PC-3 (cell line): ENCODE measurements around the gene FOXJ3. TPM values are rescaled to one million over a fixed set of nuclear protein-coding genes. Genes with fewer than 3 reads are reported as not detected.
A peak's percentile ranks its signal among the peaks of the same experiment; 100 is the strongest.

Source experiments
- ATAC-seq: fragments of 200-7000 bp; cut with Tn5 transposase; 2 replicates; pipeline ENCODE4 v1.9.1; 2020; ENCODE audit warnings: mild to moderate bottlenecking, moderate library complexity
- BruUV-seq: library from RNA; stranded (reverse); fragments of 400-500 nt; replicated peaks from 2 replicates; lab custom pipeline; 2021; lab: Mats Ljungman, UMichigan
- CTCF ChIA-PET: fragments of 300-600 bp; sonication (Branson Sonifier 250); formaldehyde crosslinking; loops from one replicate; lab custom pipeline; 2022; ENCODE audit warnings: antibody characterized with exemption; lab: Charles Lee
- POLR2A ChIA-PET: fragments of 300-600 bp; sonication (Branson Sonifier 250); formaldehyde crosslinking; loops from one replicate; lab custom pipeline; 2022; ENCODE audit warnings: antibody characterized with exemption; ENCODE audit not compliant: unreplicated experiment; lab: Charles Lee
- DNase-seq: peaks from one replicate; pipeline ENCODE4 v3.0.0-alpha.2; 2015
- H2AFZ ChIP-seq: fragments of 300-600 bp; sonication (generic); 2 replicates; pipeline ENCODE4 v1.6.0; 2016; ENCODE audit warnings: antibody characterized with exemption, low read length
- H3F3A ChIP-seq: fragments of 300-600 bp; sonication (generic); one replicate; pipeline ENCODE4 v1.6.0; 2017; ENCODE audit warnings: antibody characterized with exemption, low read length, control low read depth, mild to moderate bottlenecking; ENCODE audit not compliant: unreplicated experiment
- H3K27ac ChIP-seq: fragments of 300-600 bp; sonication (generic); 2 replicates; pipeline ENCODE4 v1.5.1; 2016; ENCODE audit warnings: mild to moderate bottlenecking, low read length
- H3K27me3 ChIP-seq: fragments of 300-600 bp; sonication (generic); 2 replicates; pipeline ENCODE4 v1.6.1; 2016; ENCODE audit warnings: low read length, mixed read lengths
- H3K36me3 ChIP-seq: fragments of 300-600 bp; sonication (generic); 2 replicates; pipeline ENCODE4 v1.6.1; 2016; ENCODE audit warnings: low read depth, mixed run types, low read length, mixed read lengths
- H3K4me1 ChIP-seq: fragments of 300-600 bp; sonication (generic); 2 replicates; pipeline ENCODE4 v1.5.1; 2016; ENCODE audit warnings: low read length; ENCODE audit not compliant: insufficient read depth
- H3K4me2 ChIP-seq: fragments of 300-600 bp; sonication (generic); 2 replicates; pipeline ENCODE4 v1.6.0; 2016; ENCODE audit warnings: low read length
- H3K4me3 ChIP-seq: fragments of 300-600 bp; sonication (generic); 2 replicates; pipeline ENCODE4 v1.5.1; 2016; ENCODE audit warnings: mild to moderate bottlenecking, low read length, mixed read lengths
- H3K79me2 ChIP-seq: fragments of 300-600 bp; sonication (generic); 2 replicates; pipeline ENCODE4 v1.6.1; 2017; ENCODE audit warnings: low read length, mixed read lengths
- H3K9ac ChIP-seq: fragments of 300-600 bp; sonication (generic); 2 replicates; pipeline ENCODE4 v1.6.0; 2016; ENCODE audit warnings: mild to moderate bottlenecking, low read length
- H3K9me2 ChIP-seq: fragments of 300-600 bp; sonication (generic); replicated peaks from 2 replicates; pipeline ENCODE4 v1.6.1; 2016; ENCODE audit warnings: mixed run types, low read length, mixed read lengths
- H3K9me3 ChIP-seq: fragments of 300-600 bp; sonication (generic); 2 replicates; pipeline ENCODE4 v1.6.1; 2016; ENCODE audit warnings: low read length, mixed read lengths
- H4K20me1 ChIP-seq: fragments of 300-600 bp; sonication (generic); 2 replicates; pipeline ENCODE4 v1.6.1; 2016; ENCODE audit warnings: low read length, mixed read lengths
- CTCF ChIP-seq: fragments of 300-600 bp; sonication (generic); conservative IDR thresholded peaks from 2 replicates; pipeline ENCODE4 v1.5.1; 2017; ENCODE audit warnings: antibody characterized with exemption, low read depth, mild to moderate bottlenecking, low read length
- EZH2 ChIP-seq: fragments of 300-600 bp; sonication (generic); IDR thresholded peaks from one replicate; pipeline ENCODE4 v1.6.1; 2017; ENCODE audit warnings: antibody characterized with exemption, mild to moderate bottlenecking, low read length; ENCODE audit not compliant: unreplicated experiment
- EZH2phosphoT487 ChIP-seq: fragments of 300-600 bp; sonication (generic); IDR thresholded peaks from 2 replicates; pipeline ENCODE4 v1.6.1; 2018; ENCODE audit warnings: mild to moderate bottlenecking, antibody characterized with exemption, low read length, borderline replicate concordance
- intact Hi-C: fragments of 100-400 bp; cut with micrococcal nuclease; formaldehyde crosslinking; loops from 2 replicates; pipeline ENCODE4 v1.9.0; 2023
- total RNA-seq: library from RNA; depleted of rRNA; stranded (reverse); fragments of >200 nt; gene quantifications from 2 replicates; pipeline ENCODE4 v1.2.3, GENCODE V29; 2014

Gene FOXJ3
- total RNA-seq, 1 experiment from 2014 or later = 23.4 TPM

GRCh38 chr1:42228938-42229337 is 106.1 kb downstream of the FOXJ3 start:
- Histone ChIP-seq H3K27ac (no peak overlapping the region), H3K9me3 (no peaks in the 10 kb centered on the region), H3K9ac (no peak overlapping the region), H3K36me3 (no peaks in the 10 kb centered on the region; the same call in 1 of the 2 replicates), H3K27me3 (no peaks in the 10 kb centered on the region), H3K9me2 (no peaks in the 10 kb centered on the region), H3F3A (no peaks in the 10 kb centered on the region), H4K20me1 (no peaks in the 10 kb centered on the region), H3K4me3 (no peak overlapping the region), H3K4me1 (no peaks in the 10 kb centered on the region), H3K4me2 (no peak overlapping the region), H2AFZ (no peak overlapping the region), H3K79me2 (peaks cover 33% of the 10 kb centered on the region)
- ChIA-PET POLR2A (no interaction called here), CTCF (no interaction called here)
- intact Hi-C loops = no loop called here
- DNase-seq (no peak), ATAC-seq (no peak)
- no TSS peak for BruUV-seq
- TF ChIP-seq EZH2 = no peak
- TF ChIP-seq CTCF = no peak
- no peak for TF ChIP-seq EZH2phosphoT487

- H3K79me2 ChIP-seq = peaks cover 34% of the 10 kb centered on the region
- no peak overlapping the region for H3K27ac ChIP-seq
- no peaks in the 10 kb centered on the region for H3K9me2 ChIP-seq
- H3F3A ChIP-seq = no peaks in the 10 kb centered on the region
- no peak overlapping the region for H3K9ac ChIP-seq
- ATAC-seq (no peak), DNase-seq (no peak)
- no peak overlapping the region for H3K4me2 ChIP-seq
- H2AFZ ChIP-seq = no peak overlapping the region
- POLR2A ChIA-PET = no interaction called here
- no peaks in the 10 kb centered on the region for H3K27me3 ChIP-seq
- no peak for TF ChIP-seq EZH2phosphoT487
- no peak for TF ChIP-seq EZH2
- TF ChIP-seq CTCF = no peak
- H3K4me3 ChIP-seq = no peak overlapping the region
- no TSS peak for BruUV-seq
- H3K36me3 ChIP-seq = no peaks in the 10 kb centered on the region; the same call in 1 of the 2 replicates
- CTCF ChIA-PET = no interaction called here
- H3K9me3 ChIP-seq = no peaks in the 10 kb centered on the region
- intact Hi-C loops = no loop called here
- no peaks in the 10 kb centered on the region for H4K20me1 ChIP-seq
- peaks cover 9% of the 10 kb centered on the region for H3K4me1 ChIP-seq
These were observed 112.0 kb downstream of the FOXJ3 start for GRCh38 chr1:42223036-42223435.

GRCh38 chr1:42221952-42222606 is 113.0 kb downstream of the FOXJ3 start:
- Histone ChIP-seq H4K20me1 (no peaks in the 10 kb centered on the region), H2AFZ (no peak overlapping the region), H3K27me3 (no peaks in the 10 kb centered on the region), H3F3A (no peaks in the 10 kb centered on the region), H3K27ac (0 out of 2 replicates have a peak overlapping the region, but pooled peaks have one; percentile 2), H3K79me2 (peaks cover 33% of the 10 kb centered on the region), H3K9me2 (no peaks in the 10 kb centered on the region), H3K9ac (no peak overlapping the region), H3K4me1 (peaks cover 9% of the 10 kb centered on the region), H3K4me2 (no peak overlapping the region), H3K4me3 (no peak overlapping the region), H3K36me3 (no peaks in the 10 kb centered on the region; the same call in 1 of the 2 replicates), H3K9me3 (no peaks in the 10 kb centered on the region)
- intact Hi-C loops = no loop called here
- ChIA-PET POLR2A (no interaction called here), CTCF (interaction anchor here (0.6 to 0.7 kb wide), 2 partner anchors 41 to 45 kb away, joined by 3 read pairs; no protein-coding TSS in a partner anchor)
- ATAC-seq (peak; percentile 63), DNase-seq (peak; percentile 68)
- BruUV-seq = no TSS peak
- TF ChIP-seq CTCF (no peak), EZH2phosphoT487 (no peak), EZH2 (no peak)
